ENCODE results near the gene CNOT3.

- no peak for TF ChIP-seq CTCF (IDR thresholded peaks at IDR 0.05)
- no peak for TF ChIP-seq EZH2 (IDR thresholded peaks at IDR 0.05; ENCODE audit: borderline replicate concordance, insufficient read depth, low read depth, low read length, poor library complexity, severe bottlenecking)
Observed at GRCh38 chr19:54164369-54165068, 27.0 kb downstream of the CNOT3 start.
